Measurements from ENCODE around the gene GFRA1. TPM values are rescaled to one million over a fixed set of nuclear protein-coding genes. Genes with fewer than 3 reads are reported as not detected.

The GFRA1 gene
- total RNA-seq, 4 donors from 2014 or later = 19.8 to 61.8 (median 25.2) TPM

DNA sequence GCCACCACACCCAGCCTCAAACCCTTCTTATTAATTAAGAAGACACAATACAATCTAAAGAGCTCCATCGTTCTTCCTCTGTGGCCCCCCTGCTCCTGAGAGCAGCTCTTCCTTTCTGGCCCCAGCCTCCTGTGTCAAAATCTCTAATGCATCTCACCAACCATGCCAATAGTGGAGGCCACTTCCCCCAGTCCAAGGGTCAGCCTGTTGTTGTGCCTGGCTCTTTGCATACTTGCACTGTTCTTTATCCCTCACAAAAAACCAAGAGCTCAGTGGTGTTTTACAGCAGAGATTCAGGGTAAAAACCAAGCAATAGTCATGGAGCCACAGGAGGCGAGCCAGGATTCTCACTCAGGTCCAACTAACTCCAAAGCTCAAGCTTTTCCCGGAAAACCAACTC is 190.2 kb downstream of the GFRA1 start:
- Histone ChIP-seq H3K36me3 (no peaks in the 10 kb centered on the region), H3K4me1 (no peaks in the 10 kb centered on the region), H3K27me3 (no peaks in the 10 kb centered on the region), H3K9me3 (no peaks in the 10 kb centered on the region), H3K27ac (no peak overlapping the region), H3K4me3 (no peak overlapping the region)
- 97% methylated on average over 2 of the region's 3 CpGs for WGBS
- TF ChIP-seq EP300 (IDR thresholded peaks at IDR 0.05) = no peak
- TF ChIP-seq POLR2AphosphoS5 (IDR thresholded peaks at IDR 0.05) = no peak
- TF ChIP-seq, protein P1, sequence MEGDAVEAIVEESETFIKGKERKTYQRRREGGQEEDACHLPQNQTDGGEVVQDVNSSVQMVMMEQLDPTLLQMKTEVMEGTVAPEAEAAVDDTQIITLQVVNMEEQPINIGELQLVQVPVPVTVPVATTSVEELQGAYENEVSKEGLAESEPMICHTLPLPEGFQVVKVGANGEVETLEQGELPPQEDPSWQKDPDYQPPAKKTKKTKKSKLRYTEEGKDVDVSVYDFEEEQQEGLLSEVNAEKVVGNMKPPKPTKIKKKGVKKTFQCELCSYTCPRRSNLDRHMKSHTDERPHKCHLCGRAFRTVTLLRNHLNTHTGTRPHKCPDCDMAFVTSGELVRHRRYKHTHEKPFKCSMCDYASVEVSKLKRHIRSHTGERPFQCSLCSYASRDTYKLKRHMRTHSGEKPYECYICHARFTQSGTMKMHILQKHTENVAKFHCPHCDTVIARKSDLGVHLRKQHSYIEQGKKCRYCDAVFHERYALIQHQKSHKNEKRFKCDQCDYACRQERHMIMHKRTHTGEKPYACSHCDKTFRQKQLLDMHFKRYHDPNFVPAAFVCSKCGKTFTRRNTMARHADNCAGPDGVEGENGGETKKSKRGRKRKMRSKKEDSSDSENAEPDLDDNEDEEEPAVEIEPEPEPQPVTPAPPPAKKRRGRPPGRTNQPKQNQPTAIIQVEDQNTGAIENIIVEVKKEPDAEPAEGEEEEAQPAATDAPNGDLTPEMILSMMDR (IDR thresholded peaks at IDR 0.05) = no peak
- no peak for TF ChIP-seq POLR2A (IDR thresholded peaks at IDR 0.05)
- no peak for DNase-seq (ENCODE audit: low spot score in 2 of 2)

DNA sequence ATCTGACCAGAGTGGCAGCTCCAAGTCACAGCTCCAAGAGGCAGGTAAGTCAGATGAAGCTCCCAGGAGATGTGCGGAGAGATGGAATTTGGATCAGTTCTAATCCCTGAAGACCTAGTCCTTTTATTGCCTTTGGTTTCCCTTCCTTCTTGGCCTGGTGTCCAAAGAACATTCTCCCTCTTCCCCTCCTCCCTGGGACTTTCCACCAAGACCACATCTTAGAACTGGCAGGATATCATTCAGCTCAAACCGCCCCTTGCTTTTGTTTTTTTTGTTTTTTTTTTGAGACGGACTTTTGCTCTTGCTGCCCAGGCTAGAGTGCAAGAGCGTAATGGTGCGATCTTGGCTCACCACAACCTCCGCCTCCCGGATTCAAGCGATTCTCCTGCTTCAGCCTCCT is 190.8 kb downstream of the GFRA1 start:
- Histone ChIP-seq H3K4me1 (no peaks in the 10 kb centered on the region), H3K4me3 (no peak overlapping the region), H3K9me3 (no peaks in the 10 kb centered on the region), H3K27ac (no peak overlapping the region), H3K36me3 (no peaks in the 10 kb centered on the region), H3K27me3 (no peaks in the 10 kb centered on the region)
- TF ChIP-seq POLR2AphosphoS5 (IDR thresholded peaks at IDR 0.05) (no peak), EP300 (IDR thresholded peaks at IDR 0.05) (no peak), POLR2A (IDR thresholded peaks at IDR 0.05) (no peak)
- TF ChIP-seq, protein P1 (IDR thresholded peaks at IDR 0.05) = no peak
- WGBS = 69% methylated on average over 8 of the region's 8 CpGs
- DNase-seq (ENCODE audit: low spot score in 2 of 2) = no peak

DNA sequence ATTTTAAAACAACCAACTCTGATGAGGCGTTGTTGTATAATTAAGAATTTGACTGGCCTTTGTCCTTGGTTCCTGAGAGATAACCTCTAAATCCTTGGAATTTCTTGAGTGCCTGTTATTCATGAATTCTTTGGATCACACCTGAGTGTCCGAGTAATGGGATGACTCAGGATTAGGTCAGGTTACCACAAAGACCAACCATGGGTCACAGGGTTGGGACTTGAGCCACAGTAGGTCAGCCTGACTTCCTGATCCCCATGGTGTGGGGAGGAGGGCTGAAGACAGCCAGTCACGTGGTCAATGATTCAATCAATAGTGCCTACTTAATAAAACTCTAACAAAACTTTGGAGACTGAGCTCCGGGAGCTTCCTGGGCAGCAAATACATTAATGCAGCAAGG is 192.5 kb downstream of the GFRA1 start:
- Histone ChIP-seq H3K27me3 (no peaks in the 10 kb centered on the region), H3K27ac (no peak overlapping the region), H3K4me1 (no peaks in the 10 kb centered on the region), H3K9me3 (no peaks in the 10 kb centered on the region), H3K4me3 (no peak overlapping the region), H3K36me3 (no peaks in the 10 kb centered on the region)
- TF ChIP-seq POLR2A (IDR thresholded peaks at IDR 0.05) = no peak
- TF ChIP-seq EP300 (IDR thresholded peaks at IDR 0.05) = no peak
- TF ChIP-seq, protein P1 (IDR thresholded peaks at IDR 0.05) = no peak
- no peak for TF ChIP-seq POLR2AphosphoS5 (IDR thresholded peaks at IDR 0.05)
- 89% methylated on average over 4 of the region's 4 CpGs for WGBS
- DNase-seq (ENCODE audit: low spot score in 2 of 2) = no peak

DNA sequence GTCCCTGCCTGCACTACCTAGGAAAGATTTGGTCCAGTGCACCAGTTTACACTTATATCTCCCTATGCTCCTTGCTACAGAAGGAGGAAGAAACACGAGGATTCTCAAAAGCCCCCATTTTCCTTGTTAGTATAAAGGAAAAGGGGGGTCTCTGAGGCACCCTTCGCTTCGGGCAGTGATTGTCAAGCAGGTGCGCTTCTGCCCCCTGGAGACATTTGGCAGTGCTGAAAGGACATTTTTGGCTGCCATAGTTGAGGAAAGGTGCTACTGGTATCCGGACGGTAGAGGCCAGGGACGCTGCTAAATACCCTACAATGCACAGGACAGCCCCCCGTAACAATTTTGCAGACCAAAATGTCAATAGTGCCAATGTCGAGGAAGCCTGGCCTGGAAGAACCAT is 193.7 kb downstream of the GFRA1 start:
- TF ChIP-seq, protein P1 (IDR thresholded peaks at IDR 0.05) = no peak
- TF ChIP-seq POLR2AphosphoS5 (IDR thresholded peaks at IDR 0.05) = no peak
- no peak for TF ChIP-seq EP300 (IDR thresholded peaks at IDR 0.05)
- no peak for TF ChIP-seq POLR2A (IDR thresholded peaks at IDR 0.05)
- no peaks in the 10 kb centered on the region for H3K36me3 ChIP-seq
- DNase-seq (ENCODE audit: low spot score in 2 of 2) = no peak
- no peak overlapping the region for H3K4me3 ChIP-seq
- H3K4me1 ChIP-seq = no peaks in the 10 kb centered on the region
- no peak overlapping the region for H3K27ac ChIP-seq
- no peaks in the 10 kb centered on the region for H3K27me3 ChIP-seq
- no peaks in the 10 kb centered on the region for H3K9me3 ChIP-seq
- WGBS = 95% methylated on average over 9 of the region's 9 CpGs

DNA sequence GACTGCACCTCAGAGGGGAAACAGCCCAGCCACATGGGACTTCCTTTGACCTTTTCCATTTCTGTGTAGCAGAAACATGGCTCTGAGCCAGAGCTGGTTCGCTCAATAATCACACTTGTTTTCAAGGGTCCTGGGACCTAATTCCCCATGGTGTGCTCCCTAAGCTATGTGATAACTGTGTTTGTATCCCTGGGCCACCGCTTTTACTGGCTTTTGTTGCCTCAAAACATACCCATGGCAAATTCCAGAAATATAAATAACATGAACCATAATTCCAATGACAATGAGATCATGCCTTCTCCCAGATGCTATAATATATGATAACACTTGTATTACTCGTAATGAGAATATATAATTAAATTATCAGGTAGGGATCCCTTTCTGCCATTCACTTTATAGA is 196.4 kb downstream of the GFRA1 start:
- no peak overlapping the region for H3K27ac ChIP-seq
- H3K36me3 ChIP-seq = no peaks in the 10 kb centered on the region
- H3K4me1 ChIP-seq = no peaks in the 10 kb centered on the region
- no peak for TF ChIP-seq POLR2AphosphoS5 (IDR thresholded peaks at IDR 0.05)
- TF ChIP-seq, protein P1 (IDR thresholded peaks at IDR 0.05) = no peak
- TF ChIP-seq POLR2A (IDR thresholded peaks at IDR 0.05) = no peak
- no peak for TF ChIP-seq EP300 (IDR thresholded peaks at IDR 0.05)
- DNase-seq (ENCODE audit: low spot score in 2 of 2) = no peak
- no peaks in the 10 kb centered on the region for H3K27me3 ChIP-seq
- no peak overlapping the region for H3K4me3 ChIP-seq
- WGBS = 86% methylated on average over 3 of the region's 3 CpGs
- no peaks in the 10 kb centered on the region for H3K9me3 ChIP-seq
